Measurements from ENCODE around the gene WWOX.

GRCh38 chr16:78375055-78375679 lies 275.7 kb downstream of the WWOX start:
- no peak for TF ChIP-seq CTCF (IDR thresholded peaks at IDR 0.05)
- no peak for TF ChIP-seq EZH2 (IDR thresholded peaks at IDR 0.05; ENCODE audit: borderline replicate concordance, insufficient read depth, low read depth, low read length, poor library complexity, severe bottlenecking)
